Muscle of back (tissue), 13 donors: ENCODE measurements around the gene DGUOK. TPM values are rescaled to one million over a fixed set of nuclear protein-coding genes. Genes with fewer than 3 reads are reported as not detected.
A peak's percentile ranks its signal among the peaks of the same experiment; 100 is the strongest.
"Not testable (repeated sequence)": the region's sequence is repeated elsewhere in the genome, so short reads cannot be mapped to it uniquely, and the experiment has no call there.

Experiments
- DNase-seq, 3 donors: peaks; one replicate each; pipeline versions ENCODE4 v3.0.0 to v3.0.0-alpha.2; 2013
- long read RNA-seq, 9 donors: transcript quantifications; one replicate each; lab custom pipeline, GENCODE V29; 2026
- polyA plus RNA-seq, 10 donors: library from polyadenylated mRNA; unstranded; fragments of 120-200 nt; gene quantifications; one replicate each; pipeline ENCODE4 v1.2.1, GENCODE V29; 2013; ENCODE audit not compliant: insufficient read length in 10 of 10

The DGUOK gene
- 10 to 100 TPM; 36.6 to 55.3 (median 39.7) TPM for polyA plus RNA-seq
- long read RNA-seq, donor 1, partial matches to known transcripts: 0 of 12 reads
- long read RNA-seq, donor 1, other reads (novel, unspliced or antisense): 0 of 12 reads
- long read RNA-seq, donor 2, transcript DGUOK-208 (6 exons, 1,029 nt): major isoform, 10 of 31 reads
- long read RNA-seq, donor 2, transcript DGUOK-203 (4 exons, 703 nt): minor isoform, 7 of 31 reads
- long read RNA-seq, donor 2, partial matches to known transcripts: 0 of 31 reads
- long read RNA-seq, donor 2, other reads (novel, unspliced or antisense): 9 of 31 reads
- long read RNA-seq, donor 3: 0 reads
- long read RNA-seq, donor 4, transcript DGUOK-203 (4 exons, 703 nt): major isoform, 7 of 14 reads
- long read RNA-seq, donor 4, partial matches to known transcripts: 0 of 14 reads
- long read RNA-seq, donor 4, other reads (novel, unspliced or antisense): 0 of 14 reads
- long read RNA-seq, donor 5, transcript DGUOK-203 (4 exons, 703 nt): major isoform, 9 of 40 reads
- long read RNA-seq, donor 5, transcript DGUOK-208 (6 exons, 1,029 nt): minor isoform, 6 of 40 reads
- long read RNA-seq, donor 5, partial matches to known transcripts: 8 of 40 reads
- long read RNA-seq, donor 5, other reads (novel, unspliced or antisense): 11 of 40 reads
- long read RNA-seq, donor 6, transcript DGUOK-201 (7 exons, 1,144 nt): minor isoform, 7 of 34 reads
- long read RNA-seq, donor 6, transcript DGUOK-203 (4 exons, 703 nt): major isoform, 10 of 34 reads
- long read RNA-seq, donor 6, transcript DGUOK-208 (6 exons, 1,029 nt): minor isoform, 9 of 34 reads
- long read RNA-seq, donor 6, partial matches to known transcripts: 7 of 34 reads
- long read RNA-seq, donor 6, other reads (novel, unspliced or antisense): 0 of 34 reads
- long read RNA-seq, donor 7, transcript DGUOK-208 (6 exons, 1,029 nt): major isoform, 7 of 25 reads
- long read RNA-seq, donor 7, transcript DGUOK-202 (5 exons, 880 nt): minor isoform, 6 of 25 reads
- long read RNA-seq, donor 7, partial matches to known transcripts: 0 of 25 reads
- long read RNA-seq, donor 7, other reads (novel, unspliced or antisense): 8 of 25 reads
- long read RNA-seq, donor 8, transcript DGUOK-203 (4 exons, 703 nt): minor isoform, 7 of 41 reads
- long read RNA-seq, donor 8, transcript DGUOK-208 (6 exons, 1,029 nt): minor isoform, 8 of 41 reads
- long read RNA-seq, donor 8, transcript DGUOK-201 (7 exons, 1,144 nt): major isoform, 9 of 41 reads
- long read RNA-seq, donor 8, partial matches to known transcripts: 7 of 41 reads
- long read RNA-seq, donor 8, other reads (novel, unspliced or antisense): 7 of 41 reads
- long read RNA-seq, donor 9, partial matches to known transcripts: 0 of 2 reads
- long read RNA-seq, donor 9, other reads (novel, unspliced or antisense): 0 of 2 reads

DNA sequence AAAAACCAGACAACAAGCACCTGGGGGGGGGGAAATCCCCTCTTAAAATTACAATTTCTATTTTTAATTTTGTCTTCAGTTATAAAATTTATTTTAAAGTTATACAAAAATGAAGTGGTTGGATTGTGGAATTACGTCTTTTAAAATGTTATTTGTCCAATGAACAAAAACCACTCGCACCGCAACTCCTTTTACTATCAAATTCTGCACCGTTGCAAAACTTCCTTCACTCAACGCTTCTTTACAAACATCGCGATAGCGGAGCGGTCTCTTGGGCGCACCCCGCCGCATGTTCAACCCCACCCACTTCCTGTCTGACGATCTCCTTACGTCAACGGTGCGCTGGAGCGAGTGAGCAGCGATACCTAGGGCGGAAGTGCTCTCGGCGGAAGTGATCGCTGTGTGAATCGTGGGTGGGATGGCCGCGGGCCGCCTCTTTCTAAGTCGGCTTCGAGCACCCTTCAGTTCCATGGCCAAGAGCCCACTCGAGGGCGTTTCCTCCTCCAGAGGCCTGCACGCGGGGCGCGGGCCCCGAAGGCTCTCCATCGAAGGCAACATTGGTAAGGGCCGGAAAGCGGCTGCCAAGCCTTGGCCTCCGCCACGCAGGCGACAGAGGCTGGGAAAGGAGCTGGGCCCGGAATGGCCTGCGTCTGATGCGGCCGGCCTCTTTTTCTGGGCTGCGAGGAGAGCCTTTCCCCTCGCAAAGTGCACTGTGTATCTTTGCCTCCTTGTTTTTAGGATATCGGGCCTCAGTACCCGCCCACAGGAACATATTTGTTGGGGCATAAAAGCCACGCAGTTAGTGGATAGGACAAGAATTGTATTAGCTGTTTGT lies at the start of gene DGUOK:
Gene DGUOK (plus strand): TSS at position 388 of the 835 bp plus-strand sequence. CDS start 31 bp downstream, at position 419.
- DNase-seq: peak; percentile 99 to 100 (median 99)

DNA sequence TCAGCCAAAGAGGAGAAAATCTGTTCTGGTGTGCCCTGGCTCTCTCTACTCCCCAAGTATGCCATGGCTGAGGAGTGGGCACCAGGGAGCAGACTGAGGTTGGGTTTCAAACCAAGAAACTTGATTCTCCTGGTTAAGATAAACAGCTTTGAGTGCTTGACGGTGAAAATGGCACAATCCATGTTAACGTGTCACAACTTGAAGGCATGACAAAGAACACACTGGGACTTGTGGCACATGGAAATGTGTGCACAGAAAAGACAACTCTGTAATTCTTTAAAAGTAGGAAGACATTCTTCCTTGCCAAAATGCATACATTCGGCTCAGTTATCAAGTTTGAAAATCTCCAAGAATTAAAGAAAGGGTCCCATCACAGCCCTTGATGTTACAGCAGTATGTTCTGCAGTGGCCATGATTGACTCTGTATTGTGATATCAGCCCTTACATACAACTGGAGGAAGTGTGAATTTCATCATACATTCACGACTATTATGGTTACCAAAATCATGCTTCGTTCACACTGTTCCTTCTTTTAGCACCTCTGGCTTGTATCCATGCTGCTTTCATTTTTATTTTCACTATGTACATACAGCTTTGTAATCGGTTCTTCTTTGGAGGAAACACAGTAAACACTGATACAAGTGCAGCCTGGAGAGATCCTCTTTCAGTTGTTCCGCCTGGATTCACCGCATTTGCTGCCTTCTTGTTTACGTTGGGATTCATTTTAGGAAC lies 49.4 kb upstream of the DGUOK start:
- DNase-seq: no peak

DNA sequence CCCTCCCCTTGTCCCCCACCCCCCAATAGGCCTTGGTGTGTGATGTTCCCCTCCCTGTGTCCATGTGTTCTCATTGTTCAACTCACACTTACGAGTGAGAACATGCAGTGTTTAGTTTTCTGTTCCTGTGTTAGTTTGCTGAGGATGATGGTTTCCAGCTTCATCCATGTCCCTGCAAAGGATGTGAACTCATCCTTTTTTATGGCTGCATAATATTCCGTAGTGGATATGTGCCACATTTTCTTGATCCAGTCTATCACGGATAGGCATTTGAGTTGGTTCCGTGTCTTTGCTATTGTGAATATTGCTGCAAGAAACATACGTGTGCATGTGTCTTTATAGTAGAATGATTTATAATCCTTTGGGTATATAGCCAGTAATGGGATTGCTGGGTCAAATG lies 48.7 kb upstream of the DGUOK start:
- not testable (repeated sequence) for DNase-seq

DNA sequence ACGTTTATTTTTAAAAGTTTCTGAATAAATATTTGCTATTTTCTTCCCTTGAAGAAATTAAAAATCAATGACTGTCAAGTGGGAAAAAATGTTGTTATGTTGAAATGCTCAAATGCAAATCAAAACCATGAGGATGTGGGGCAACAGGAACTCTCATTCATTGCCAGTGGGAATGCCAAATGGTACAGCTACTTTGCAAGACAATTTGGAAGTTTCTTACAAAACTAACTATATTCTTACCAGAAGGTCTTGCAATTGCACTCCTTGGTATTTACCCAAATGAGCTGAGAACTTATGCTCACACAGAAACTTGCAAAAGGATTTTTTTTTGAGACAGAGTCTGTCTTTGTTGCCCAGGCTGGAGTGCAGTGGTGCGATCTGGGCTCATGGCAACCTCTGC lies 41.3 kb upstream of the DGUOK start:
- DNase-seq: no peak

DNA sequence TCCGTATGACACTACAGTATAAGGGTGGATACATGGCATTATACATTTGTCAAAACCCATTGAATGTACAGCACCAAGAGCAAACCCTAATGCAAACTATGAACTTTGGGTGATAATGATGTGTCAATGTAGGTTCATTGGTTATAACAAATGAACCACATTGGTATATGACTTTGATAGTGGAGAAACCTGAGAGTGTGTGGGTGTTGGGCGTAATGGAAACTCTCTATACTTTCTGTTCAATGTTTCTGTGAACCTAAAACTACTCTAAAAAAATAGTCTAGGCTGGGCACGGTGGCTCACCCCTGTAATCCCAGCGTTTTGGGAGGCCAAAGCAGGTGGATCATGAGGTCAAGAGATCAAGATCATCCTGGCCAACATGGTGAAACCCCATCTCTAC lies 40.3 kb upstream of the DGUOK start:
- no peak for DNase-seq

DNA sequence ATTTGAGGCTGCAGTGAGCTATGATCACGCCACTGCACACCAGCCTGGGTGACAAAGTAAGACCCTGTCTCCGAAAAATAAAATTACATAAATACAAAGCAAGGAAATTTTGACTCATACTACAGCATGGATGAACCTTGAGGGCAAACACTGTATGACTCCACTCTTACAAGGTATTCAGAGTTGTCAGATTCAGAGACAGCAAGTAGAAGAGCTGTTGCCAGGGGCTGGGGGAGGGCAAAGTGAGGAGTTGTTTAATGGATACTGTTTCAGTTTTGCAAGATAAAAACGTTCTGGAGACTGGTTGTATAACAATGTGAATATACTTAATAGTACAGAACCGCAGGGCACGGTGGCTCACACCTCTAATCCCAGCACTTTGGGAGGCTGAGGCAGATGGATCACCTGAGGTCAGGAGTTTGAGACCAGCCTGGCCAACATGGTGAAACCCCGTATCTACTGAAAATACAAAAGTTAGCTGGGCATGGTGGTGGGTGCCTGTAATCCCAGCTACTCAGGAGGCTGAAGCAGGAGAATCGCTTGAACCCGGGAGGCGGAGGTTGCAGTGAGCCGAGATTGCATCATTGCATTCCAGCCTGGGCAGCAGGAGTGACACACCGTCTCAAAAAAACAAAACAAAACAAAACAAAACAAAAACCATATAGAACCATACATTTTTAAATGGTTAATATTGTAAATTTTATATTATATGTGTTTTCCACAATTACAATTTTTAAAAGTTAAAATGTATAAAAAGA lies 38.9 kb upstream of the DGUOK start:
- DNase-seq: not testable (repeated sequence)

DNA sequence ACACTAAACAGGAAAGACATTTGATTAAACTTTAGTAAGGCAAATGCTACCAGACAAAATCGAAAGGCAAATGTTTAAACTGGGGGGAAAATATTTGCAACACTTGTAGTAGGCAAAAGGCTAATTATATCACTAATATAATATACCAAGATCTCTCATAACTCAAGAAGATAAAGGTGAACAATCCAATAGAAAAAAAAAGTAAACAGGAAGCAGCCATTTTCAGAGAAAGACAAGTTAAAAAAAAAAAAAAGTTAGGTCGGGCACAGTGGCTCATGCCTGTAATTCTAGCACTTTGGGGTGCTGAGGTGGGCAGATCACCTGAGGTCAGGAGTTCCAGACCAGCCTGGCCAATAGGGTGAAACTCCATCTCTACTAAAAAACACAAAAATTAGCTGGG lies 38.3 kb upstream of the DGUOK start:
- DNase-seq: no peak

DNA sequence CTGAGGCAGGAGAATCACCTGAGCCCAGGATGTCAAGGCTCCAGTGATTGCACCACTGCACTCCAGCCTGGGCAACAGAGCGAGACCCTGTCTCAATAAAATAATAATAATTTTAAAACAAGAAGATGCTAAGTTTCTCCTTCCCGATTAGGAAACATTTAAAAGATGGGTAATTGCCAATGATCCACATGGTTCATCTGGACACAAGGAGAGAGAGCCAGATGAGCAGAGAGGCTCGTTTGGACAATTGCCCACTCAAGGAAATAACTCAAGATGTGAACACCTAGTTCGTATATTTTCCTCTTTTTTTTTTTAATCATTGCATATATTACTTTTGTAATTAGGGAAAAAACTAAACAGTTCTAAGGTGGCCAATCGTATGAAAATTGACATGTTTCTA lies 37.5 kb upstream of the DGUOK start:
- peak in 1 of 3 donors; percentile 34 for DNase-seq

DNA sequence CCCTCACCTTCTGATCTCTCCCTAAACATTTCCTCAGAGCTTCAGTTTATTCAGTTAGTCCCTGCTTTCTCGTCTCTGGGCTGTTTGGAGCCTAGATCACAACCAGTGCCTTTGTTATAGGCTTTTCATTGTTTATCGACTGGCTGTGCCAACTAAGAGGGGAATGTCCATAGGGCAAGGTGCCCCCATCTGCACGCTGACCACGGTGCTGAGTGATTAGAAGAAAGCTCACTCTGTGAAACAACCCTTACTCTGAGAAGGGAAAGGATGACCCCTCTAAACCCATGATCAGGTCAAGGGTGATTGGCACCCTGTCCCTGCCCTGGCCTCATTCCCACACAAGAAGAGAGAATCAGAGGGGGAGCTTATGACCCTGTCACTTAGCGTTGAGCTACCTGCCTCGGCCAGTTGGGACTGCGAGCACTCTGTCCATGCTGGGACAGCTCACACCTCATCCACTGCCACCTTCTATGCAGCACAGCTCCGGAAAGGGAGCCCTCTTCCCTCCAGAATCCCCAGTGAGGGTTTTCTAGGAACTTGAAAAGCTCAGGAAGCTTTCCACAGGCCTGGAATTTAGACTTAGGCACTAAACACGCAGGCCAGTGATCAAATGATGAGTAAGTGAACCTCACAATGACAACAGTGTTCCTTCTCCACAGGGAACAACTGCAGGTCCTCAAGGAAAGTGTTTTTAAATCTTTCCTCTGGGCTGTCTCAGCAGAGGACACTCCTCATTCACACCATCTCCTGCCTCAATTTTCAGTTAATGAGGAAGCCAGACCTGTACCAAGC lies 36.2 kb upstream of the DGUOK start:
- no peak for DNase-seq

DNA sequence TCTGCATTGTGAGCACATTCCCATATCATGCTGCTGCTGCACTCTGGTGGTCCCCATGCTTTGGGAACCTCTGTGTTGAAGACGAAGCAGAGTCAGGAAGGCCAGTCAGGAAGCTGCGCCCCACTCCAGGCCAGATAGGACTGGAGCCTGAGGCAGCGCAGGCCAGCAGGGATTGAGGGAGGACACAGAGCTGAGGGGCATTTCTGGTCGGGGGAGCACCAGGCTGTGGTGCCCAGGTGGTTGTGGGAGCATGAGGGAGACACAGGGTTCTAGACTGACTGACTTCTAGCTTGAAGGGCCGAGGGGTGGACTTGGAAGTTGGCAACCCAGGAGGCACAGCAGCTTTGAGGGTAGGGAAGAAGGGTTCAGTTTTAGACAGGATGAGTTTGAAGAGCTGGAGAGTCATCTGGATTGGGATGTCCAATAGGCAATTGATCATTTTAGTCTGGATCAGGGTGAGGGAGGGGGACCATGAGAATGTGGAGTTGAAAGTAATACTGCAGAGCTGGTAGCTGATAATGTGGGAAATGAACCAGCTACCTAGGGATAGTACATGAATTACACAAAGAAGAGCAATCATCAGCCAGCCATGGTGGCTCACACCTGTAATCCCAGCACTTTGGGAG lies 35.3 kb upstream of the DGUOK start:
- DNase-seq: no peak

DNA sequence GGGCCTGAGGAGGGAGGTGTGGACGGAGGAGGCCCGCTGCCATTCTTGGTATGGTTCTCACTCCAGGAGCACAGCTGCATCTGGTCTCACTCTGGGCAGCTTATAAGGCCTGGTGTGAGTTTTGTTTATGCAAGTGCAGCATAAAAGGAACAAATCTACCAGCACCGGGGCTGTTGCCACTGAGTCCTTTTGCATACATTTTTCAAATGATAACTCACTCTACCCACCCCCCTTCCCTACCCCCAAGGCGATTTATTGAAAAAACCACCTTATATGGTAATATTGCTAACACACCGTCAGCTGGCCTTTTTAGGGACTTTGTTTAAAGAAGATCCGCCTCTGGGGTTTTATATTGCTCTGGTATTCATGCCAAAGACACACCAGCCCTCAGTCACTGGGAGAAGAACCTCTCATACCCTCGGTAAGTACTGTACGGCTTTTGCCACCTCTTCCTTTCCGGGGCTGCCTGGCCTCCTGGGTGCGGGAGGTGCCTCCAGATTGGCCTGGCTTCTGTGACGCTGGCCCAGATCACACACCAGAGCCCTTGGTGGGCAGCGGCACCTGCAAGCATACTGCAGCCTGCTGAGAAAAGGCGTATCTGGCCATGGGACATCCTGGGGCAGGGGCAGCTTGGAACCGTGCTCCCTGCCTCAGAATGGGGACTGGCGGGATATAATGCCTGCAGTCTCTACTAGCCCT lies 33.9 kb upstream of the DGUOK start, which contains the start of gene ACTG2:
Gene ACTG2 (plus strand): TSS at position 378 of the 699 bp plus-strand sequence. CDS start 8,304 bp downstream, outside the sequence.
- peak in 1 of 3 donors; percentile 16 for DNase-seq

DNA sequence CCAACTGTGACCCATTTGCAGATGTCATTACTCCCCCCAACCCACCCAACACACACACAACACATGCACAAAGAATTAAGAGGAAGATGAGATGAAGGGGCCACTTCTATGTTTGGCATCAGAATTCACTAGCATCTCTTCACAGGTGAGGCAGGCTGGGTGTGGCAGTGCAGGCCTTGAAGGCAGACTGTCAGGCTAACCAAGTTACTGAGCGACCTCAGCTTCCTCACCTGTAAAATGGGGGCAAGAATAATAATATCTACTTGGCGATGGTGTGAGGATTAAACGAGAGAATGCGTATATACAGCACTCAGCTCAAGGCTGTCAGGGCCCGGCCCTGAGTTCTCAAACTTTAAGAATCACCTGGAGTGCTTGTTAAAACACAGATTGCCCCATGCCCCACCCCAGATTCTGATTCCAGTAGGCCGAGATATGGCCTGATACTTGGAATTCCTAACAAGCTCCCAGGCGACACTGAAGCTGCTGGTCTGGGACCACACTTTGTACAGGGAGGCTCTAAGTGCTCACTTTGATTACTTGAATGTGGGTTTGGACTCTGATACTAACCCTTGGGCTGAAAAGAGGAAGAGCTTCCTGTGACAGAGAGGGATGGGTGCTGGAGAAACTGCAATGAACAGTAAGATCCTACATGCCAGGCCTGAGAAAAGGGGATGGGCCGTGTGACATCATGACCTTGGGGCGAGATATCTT lies 32.8 kb upstream of the DGUOK start:
- DNase-seq: no peak

DNA sequence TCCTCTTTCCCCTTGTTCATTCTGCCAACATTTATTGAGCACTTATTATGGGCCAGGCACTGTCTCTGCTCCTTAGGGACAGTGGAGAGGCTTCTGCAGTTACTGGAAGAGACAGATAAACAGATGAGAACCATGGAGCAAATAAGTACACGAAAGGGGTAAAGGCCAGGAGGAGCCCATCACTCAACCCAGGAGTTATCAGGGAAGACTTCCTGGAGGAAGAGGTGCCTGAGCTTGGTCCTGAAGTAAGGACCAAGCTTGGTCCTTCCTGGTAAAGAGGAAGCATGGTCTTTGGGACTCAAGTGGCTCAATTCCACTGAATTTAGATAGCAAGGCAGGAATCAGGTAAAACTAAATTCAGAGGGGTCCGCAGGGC lies 32.2 kb upstream of the DGUOK start:
- no peak for DNase-seq

DNA sequence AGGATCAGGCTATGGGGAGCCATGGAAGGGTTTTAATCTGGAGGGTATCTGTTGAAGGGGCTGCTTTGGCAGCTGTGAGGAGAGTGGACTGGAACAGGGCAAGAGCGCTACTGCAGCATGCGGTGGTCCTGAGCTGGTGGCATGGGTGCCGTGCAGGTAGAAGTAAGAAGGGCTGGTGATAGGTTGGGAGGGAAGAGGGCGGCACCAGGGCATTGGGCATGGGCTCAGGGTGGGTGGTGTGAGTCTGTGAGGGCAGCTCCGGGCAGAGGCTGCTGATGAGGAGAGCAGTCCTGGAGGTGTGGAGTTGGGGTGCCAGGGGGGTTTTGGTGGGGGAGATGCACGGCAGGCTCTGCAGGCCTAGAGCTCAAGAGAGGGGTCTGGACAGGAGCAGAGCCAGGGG lies 31.8 kb upstream of the DGUOK start:
- no peak for DNase-seq

DNA sequence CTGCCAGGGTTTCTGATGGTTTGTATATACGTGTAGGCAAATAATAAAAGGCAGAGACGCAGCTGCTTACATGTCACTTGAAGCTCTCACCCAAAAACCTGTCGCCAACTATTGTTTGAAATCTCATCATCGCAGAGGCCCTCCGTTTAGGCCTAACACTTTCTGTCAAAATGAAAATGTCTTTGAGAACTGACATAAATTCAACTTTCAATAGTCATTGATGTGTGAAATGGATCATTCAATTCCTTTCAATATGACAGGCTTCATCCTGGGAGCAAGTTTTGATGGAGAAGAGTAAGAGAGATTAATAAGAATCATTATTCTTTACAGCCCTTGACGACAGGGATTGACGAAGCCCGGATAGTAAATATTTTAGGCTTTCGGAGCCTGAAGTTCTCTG lies 31.2 kb upstream of the DGUOK start:
- no peak for DNase-seq
